GM23338 (cell line): ENCODE measurements around the gene OR1I1. TPM values are rescaled to one million over a fixed set of nuclear protein-coding genes. Genes with fewer than 3 reads are reported as not detected.

ENCODE experiments used
- ATAC-seq: fragments of 200-7000 bp; cut with Tn5 transposase; 3 replicates; pipeline ENCODE4 v1.9.1; 2020
- DNase-seq: peaks from one replicate; pipeline ENCODE4 v3.0.0-alpha.2; 2015; ENCODE audit warnings: low spot score
- H2AFZ ChIP-seq: fragments of 200-600 bp; sonication (generic); 2 replicates; pipeline ENCODE4 v1.8.0; 2016; ENCODE audit warnings: antibody characterized with exemption, mild to moderate bottlenecking, moderate library complexity
- H3F3A ChIP-seq: fragments of 200-600 bp; sonication (generic); replicated peaks from 2 replicates; pipeline ENCODE4 v1.8.0; 2017; ENCODE audit warnings: antibody characterized with exemption, mixed run types, low read depth
- H3K27ac ChIP-seq: fragments of 200-600 bp; sonication (generic); 2 replicates; pipeline ENCODE4 v1.6.1; 2016; ENCODE audit warnings: low read depth
- H3K27me3 ChIP-seq: fragments of 200-600 bp; sonication (generic); 2 replicates; pipeline ENCODE4 v1.8.0; 2016; ENCODE audit warnings: mild to moderate bottlenecking, mixed run types, moderate library complexity; ENCODE audit not compliant: insufficient read depth
- H3K36me3 ChIP-seq: fragments of 200-600 bp; sonication (generic); 2 replicates; pipeline ENCODE4 v1.8.0; 2016; ENCODE audit warnings: mild to moderate bottlenecking; ENCODE audit not compliant: insufficient read depth
- H3K4me1 ChIP-seq: fragments of 200-600 bp; sonication (generic); 2 replicates; pipeline ENCODE4 v1.8.0; 2016; ENCODE audit warnings: mild to moderate bottlenecking, moderate library complexity; ENCODE audit not compliant: insufficient read depth
- H3K4me2 ChIP-seq: fragments of 200-600 bp; sonication (generic); 2 replicates; pipeline ENCODE4 v1.7.1; 2017; ENCODE audit warnings: mixed run types
- H3K4me3 ChIP-seq: fragments of 200-600 bp; sonication (generic); 2 replicates; pipeline ENCODE4 v1.6.1; 2016; ENCODE audit warnings: mixed run types
- H3K79me2 ChIP-seq: fragments of 200-600 bp; sonication (generic); replicated peaks from 2 replicates; pipeline ENCODE4 v1.8.0; 2017; ENCODE audit warnings: mild to moderate bottlenecking; ENCODE audit not compliant: insufficient read depth
- H3K9me2 ChIP-seq: fragments of 200-600 bp; sonication (generic); 2 replicates; pipeline ENCODE4 v1.8.0; 2017; ENCODE audit not compliant: insufficient read depth
- H4K20me1 ChIP-seq: fragments of 200-600 bp; sonication (generic); replicated peaks from 2 replicates; pipeline ENCODE4 v1.8.0; 2017; ENCODE audit warnings: mild to moderate bottlenecking; ENCODE audit not compliant: insufficient read depth
- H3K27ac Mint-ChIP-seq: 2 replicates; pipeline ENCODE4 v1.8.0; 2020; ENCODE audit warnings: inconsistent platforms, mild to moderate bottlenecking, moderate library complexity, mixed read lengths
- H3K27me3 Mint-ChIP-seq: 3 replicates; pipeline ENCODE4 v1.8.0; 2022; ENCODE audit warnings: low read depth, mild to moderate bottlenecking, moderate library complexity, mixed read lengths, inconsistent platforms; ENCODE audit not compliant: insufficient read depth, poor library complexity
- H3K36me3 Mint-ChIP-seq: 3 replicates; pipeline ENCODE4 v1.8.0; 2021; ENCODE audit warnings: low read depth, mild to moderate bottlenecking, inconsistent platforms, moderate library complexity, mixed read lengths
- H3K4me1 Mint-ChIP-seq: 3 replicates; pipeline ENCODE4 v1.8.0; 2020; ENCODE audit warnings: mild to moderate bottlenecking, inconsistent platforms, mixed read lengths
- H3K4me3 Mint-ChIP-seq: 3 replicates; pipeline ENCODE4 v1.8.0; 2021; ENCODE audit warnings: moderate library complexity, mild to moderate bottlenecking, inconsistent platforms, mixed read lengths
- H3K9me3 Mint-ChIP-seq: 3 replicates; pipeline ENCODE4 v1.8.0; 2020; ENCODE audit warnings: moderate library complexity, mild to moderate bottlenecking, inconsistent platforms, mixed read lengths
- CREB1 ChIP-seq: fragments of 250-450 bp; sonication (Bioruptor Pico); IDR thresholded peaks from 2 replicates; pipeline ENCODE4 v1.5.0; 2020; ENCODE audit warnings: low read depth, mild to moderate bottlenecking, moderate library complexity
- CTCF ChIP-seq, 2 experiments: fragments of 200-600 bp in 1 of 2; sonication (generic) in 1 of 2; conservative IDR thresholded peaks; 2 replicates each; pipeline versions ENCODE4 v1.5.1 to v1.6.1; 2016 to 2017; ENCODE audit warnings: antibody characterized with exemption in 2 of 2, low read depth in 2 of 2, mild to moderate bottlenecking in 2 of 2, moderate library complexity in 1 of 2
- ETS1 ChIP-seq: IDR thresholded peaks from 2 replicates; pipeline ENCODE4 v1.6.1; 2016; ENCODE audit warnings: antibody characterized with exemption
- EZH2 ChIP-seq: fragments of 200-600 bp; sonication (generic); IDR thresholded peaks from one replicate; pipeline ENCODE4 v1.8.0; 2017; ENCODE audit warnings: antibody characterized with exemption, mild to moderate bottlenecking, low read depth; ENCODE audit not compliant: unreplicated experiment
- JUNB ChIP-seq: IDR thresholded peaks from one replicate; pipeline ENCODE4 v1.6.1; 2016; ENCODE audit warnings: antibody characterized with exemption; ENCODE audit not compliant: unreplicated experiment
- NANOG ChIP-seq: IDR thresholded peaks from 2 replicates; pipeline ENCODE4 v1.6.1; 2016; ENCODE audit warnings: antibody characterized with exemption, borderline replicate concordance
- REST ChIP-seq: IDR thresholded peaks from one replicate; pipeline ENCODE4 v1.6.1; 2018; ENCODE audit warnings: antibody characterized with exemption; ENCODE audit not compliant: unreplicated experiment
- ZNF331 ChIP-seq: fragments of 250-450 bp; sonication (Bioruptor Pico); IDR thresholded peaks from 2 replicates; pipeline ENCODE4 v1.5.0; 2020; ENCODE audit warnings: low read depth, mild to moderate bottlenecking, moderate library complexity
- ZNF462 ChIP-seq: fragments of 250-450 bp; sonication (Bioruptor Pico); IDR thresholded peaks from 2 replicates; pipeline ENCODE4 v1.5.0; 2020; ENCODE audit warnings: mild to moderate bottlenecking, moderate library complexity
- polyA plus RNA-seq: library from polyadenylated mRNA; unstranded; fragments of >200 nt; fragmentation: Nextera tagmentation; extraction: Ambion mirVana; gene quantifications from 2 replicates; pipeline ENCODE4 v1.2.1, GENCODE V29; 2016
- total RNA-seq: library from RNA; depleted of rRNA; stranded (reverse); fragments of >200 nt; shearing (Covaris generic); gene quantifications from 2 replicates; pipeline ENCODE4 v1.2.3, GENCODE V29; 2014

Gene OR1I1
- total and polyA plus RNA-seq, 2 experiments from 2014 or later, result not detected

GRCh38 chr19:15042003-15042402 is 40.0 kb upstream of the OR1I1 start (continued):
- TF ChIP-seq CTCF (conservative IDR thresholded peaks at IDR 0.05; ENCODE audit: low read depth in 2 of 2), result no peak

- Mint-ChIP-seq H3K36me3 (peaks cover 11% of the 10 kb centered on the region), H3K4me3 (no peak overlapping the region), H3K27ac (no peak overlapping the region)
These were observed 39.2 kb upstream of the OR1I1 start for GRCh38 chr19:15042826-15043225.

More at GRCh38 chr19:15042826-15043225, 39.2 kb upstream of the OR1I1 start:
- Histone ChIP-seq H3K79me2 (no peaks in the 10 kb centered on the region), H3K27me3 (no peaks in the 10 kb centered on the region), H3F3A (no peaks in the 10 kb centered on the region), H3K4me1 (peaks cover 4% of the 10 kb centered on the region; the same call in 1 of the 2 replicates), H3K4me2 (no peak overlapping the region), H4K20me1 (no peaks in the 10 kb centered on the region), H3K27ac (no peak overlapping the region), H2AFZ (no peak overlapping the region), H3K36me3 (no peaks in the 10 kb centered on the region), H3K9me2 (no peaks in the 10 kb centered on the region), H3K4me3 (no peak overlapping the region)
- Mint-ChIP-seq H3K9me3 (peaks cover 56% of the 10 kb centered on the region), H3K4me1 (no peaks in the 10 kb centered on the region; the same call in 2 of the 3 replicates), H3K27me3 (no peaks in the 10 kb centered on the region)
- no peak for ATAC-seq
- no peak for TF ChIP-seq ZNF331
- TF ChIP-seq CREB1 (CRISPR knock-in tag), result no peak
- no peak for TF ChIP-seq REST
- TF ChIP-seq ETS1, result no peak
- no peak for TF ChIP-seq CTCF (conservative IDR thresholded peaks at IDR 0.05; ENCODE audit: low read depth in 2 of 2)
- TF ChIP-seq ZNF462 (CRISPR knock-in tag), result no peak
- no peak for TF ChIP-seq NANOG
- no peak for TF ChIP-seq JUNB
- TF ChIP-seq EZH2, result no peak
- no peak for DNase-seq
